ENCODE results near the gene NCOA3.
A peak's percentile ranks its signal among the peaks of the same experiment; 100 is the strongest.

The NCOA3 gene

DNA sequence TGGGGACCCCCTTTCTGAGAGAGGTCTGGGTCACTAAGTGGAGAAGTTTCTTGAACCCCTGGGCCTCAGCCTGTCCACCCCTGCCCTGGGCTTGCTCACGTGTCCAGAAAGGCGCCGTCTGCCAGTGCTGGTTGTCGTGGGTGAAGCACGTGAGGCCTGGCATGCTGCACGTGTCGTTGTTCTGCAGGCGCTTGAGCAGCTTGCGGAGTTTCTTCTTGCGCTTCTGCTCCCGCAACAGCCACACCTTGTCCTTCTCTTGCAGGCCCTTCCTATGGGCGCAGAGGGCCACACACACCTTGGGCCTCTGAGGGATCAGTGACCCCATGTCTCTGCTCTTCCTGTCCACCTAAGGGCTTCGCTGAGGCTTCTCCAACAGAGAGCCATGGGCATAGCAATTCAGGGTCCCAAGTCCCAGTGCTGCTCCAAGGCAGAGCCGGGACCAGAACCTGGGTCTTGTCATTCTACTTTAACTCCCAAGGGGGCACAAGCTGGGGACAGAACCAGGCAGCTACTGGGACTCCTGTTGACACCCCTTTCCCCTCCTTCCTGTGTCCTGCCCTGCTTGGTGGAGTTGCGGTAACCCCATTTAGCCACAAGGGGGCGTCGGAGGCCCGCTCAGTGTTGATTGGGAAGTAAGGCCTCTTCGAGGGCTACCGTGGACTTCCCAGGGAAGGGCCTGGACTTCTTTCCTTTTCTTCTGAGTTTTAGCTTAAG, 161.8 kb downstream of the NCOA3 start:
- CTCF ChIA-PET = interaction anchor here (0.5 to 4.6 kb wide), 37 partner anchors 9 to 1283 kb away, joined by 3 to 41 read pairs (median 3); no protein-coding TSS in a partner anchor
- H3K27ac ChIP-seq = peak overlapping the region; percentile 89
- POLR2A ChIA-PET (ENCODE audit: low non-redundant PET) = no interaction called here

DNA sequence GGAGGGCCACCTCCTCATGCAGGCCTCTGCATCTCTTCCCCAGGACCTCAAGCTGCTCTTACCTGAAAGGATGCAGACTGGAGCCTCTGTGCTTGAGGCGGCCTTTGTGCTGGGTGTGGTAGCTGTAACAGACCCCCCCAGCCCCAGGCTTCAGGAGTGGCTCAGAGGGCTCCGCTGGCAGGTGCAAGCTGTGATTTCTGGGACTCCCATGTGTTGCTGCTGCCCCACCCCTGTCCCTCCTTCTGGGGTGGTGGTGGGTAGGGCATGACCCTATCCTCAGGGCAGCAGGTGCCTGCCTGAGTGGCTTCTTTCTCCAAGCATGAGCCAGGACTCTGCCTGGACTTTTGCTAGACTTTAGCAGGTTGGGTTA, 162.4 kb downstream of the NCOA3 start:
- DNase-seq (ENCODE audit: low spot score) = peak; percentile 34
- CTCF ChIA-PET = interaction anchor here (0.5 to 4.6 kb wide), 28 partner anchors 8 to 1257 kb away, joined by 3 to 41 read pairs (median 4); no protein-coding TSS in a partner anchor
- POLR2A ChIA-PET (ENCODE audit: low non-redundant PET) = no interaction called here
- TF ChIP-seq, protein P1, sequence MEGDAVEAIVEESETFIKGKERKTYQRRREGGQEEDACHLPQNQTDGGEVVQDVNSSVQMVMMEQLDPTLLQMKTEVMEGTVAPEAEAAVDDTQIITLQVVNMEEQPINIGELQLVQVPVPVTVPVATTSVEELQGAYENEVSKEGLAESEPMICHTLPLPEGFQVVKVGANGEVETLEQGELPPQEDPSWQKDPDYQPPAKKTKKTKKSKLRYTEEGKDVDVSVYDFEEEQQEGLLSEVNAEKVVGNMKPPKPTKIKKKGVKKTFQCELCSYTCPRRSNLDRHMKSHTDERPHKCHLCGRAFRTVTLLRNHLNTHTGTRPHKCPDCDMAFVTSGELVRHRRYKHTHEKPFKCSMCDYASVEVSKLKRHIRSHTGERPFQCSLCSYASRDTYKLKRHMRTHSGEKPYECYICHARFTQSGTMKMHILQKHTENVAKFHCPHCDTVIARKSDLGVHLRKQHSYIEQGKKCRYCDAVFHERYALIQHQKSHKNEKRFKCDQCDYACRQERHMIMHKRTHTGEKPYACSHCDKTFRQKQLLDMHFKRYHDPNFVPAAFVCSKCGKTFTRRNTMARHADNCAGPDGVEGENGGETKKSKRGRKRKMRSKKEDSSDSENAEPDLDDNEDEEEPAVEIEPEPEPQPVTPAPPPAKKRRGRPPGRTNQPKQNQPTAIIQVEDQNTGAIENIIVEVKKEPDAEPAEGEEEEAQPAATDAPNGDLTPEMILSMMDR (conservative IDR thresholded peaks at IDR 0.05; ENCODE audit: low read depth) = peak; percentile 75
- H3K27ac ChIP-seq = peak overlapping the region; percentile 89

More for the DNA sequence above, 161.8 kb downstream of the NCOA3 start:
- TF ChIP-seq, protein P1 (conservative IDR thresholded peaks at IDR 0.05; ENCODE audit: low read depth) = peak; percentile 100
- peak; percentile 95 for DNase-seq (ENCODE audit: low spot score)

DNA sequence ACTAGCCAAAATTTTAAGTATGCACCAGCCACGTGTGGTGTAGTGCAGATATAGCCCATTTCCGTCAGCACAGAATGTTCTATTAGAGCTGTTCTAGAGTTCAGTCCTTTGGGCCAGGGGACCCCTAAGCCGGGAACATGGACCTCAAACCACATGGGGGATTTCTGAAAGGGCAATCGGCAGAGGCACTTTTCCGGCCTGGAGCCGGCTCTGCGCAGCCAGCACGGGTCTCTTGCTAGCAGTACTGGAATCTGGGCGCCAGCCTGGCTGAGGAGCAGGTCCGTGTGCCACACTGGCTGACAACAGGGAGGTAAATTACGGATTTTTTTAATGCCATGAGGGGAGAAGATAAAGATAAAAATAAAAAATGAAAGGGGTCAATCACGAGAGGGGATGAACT, 163.1 kb downstream of the NCOA3 start:
- peak overlapping the region; percentile 89 for H3K27ac ChIP-seq
- no peak for DNase-seq (ENCODE audit: low spot score)
- ChIA-PET POLR2A (ENCODE audit: low non-redundant PET) (no interaction called here), CTCF (interaction anchor here (0.8 to 4.6 kb wide), 7 partner anchors 15 to 957 kb away, joined by 3 to 41 read pairs (median 9); no protein-coding TSS in a partner anchor)
- TF ChIP-seq, protein P1 (conservative IDR thresholded peaks at IDR 0.05; ENCODE audit: low read depth) = no peak

DNA sequence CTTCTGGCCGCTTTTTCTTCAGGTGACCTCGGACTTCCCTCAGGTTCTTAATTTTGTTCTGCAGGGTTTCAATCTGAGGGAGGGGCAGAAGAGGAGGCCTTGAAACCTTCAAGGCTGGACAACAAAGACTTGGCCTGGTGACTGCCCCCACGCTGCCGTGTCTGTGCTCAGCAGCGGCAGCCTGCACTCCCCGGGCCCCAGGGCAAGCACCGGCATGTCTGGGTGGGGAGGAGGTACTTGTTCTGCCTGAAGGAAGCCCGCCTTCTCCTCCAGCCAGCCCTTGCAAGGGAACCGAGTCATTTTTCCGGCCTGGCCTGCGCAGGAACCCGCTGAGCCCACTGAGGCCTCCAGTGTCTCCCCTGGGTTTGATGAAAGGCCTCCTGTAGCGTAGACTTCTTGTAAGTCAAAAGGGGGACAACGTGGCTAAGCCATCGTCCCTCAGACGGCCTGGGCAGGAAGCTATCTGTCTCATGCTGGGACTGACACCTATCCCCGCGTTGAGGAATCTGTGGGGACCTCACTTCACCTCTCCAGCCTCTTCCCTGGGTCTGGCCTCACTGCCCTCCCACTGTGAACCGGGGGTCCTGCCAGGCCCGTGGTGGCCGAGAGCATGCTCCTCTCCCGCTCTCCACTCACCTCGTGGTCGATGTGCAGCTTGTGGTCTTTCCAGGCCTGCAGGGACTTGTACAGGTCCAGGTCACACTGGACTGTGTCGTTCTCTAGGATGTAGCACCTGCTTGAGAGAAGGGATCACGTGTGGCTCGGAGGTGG, 163.7 kb downstream of the NCOA3 start:
- peak; percentile 96 for DNase-seq (ENCODE audit: low spot score)
- H3K27ac ChIP-seq = peak overlapping the region; percentile 89
- TF ChIP-seq, protein P1 (conservative IDR thresholded peaks at IDR 0.05; ENCODE audit: low read depth) = no peak

DNA sequence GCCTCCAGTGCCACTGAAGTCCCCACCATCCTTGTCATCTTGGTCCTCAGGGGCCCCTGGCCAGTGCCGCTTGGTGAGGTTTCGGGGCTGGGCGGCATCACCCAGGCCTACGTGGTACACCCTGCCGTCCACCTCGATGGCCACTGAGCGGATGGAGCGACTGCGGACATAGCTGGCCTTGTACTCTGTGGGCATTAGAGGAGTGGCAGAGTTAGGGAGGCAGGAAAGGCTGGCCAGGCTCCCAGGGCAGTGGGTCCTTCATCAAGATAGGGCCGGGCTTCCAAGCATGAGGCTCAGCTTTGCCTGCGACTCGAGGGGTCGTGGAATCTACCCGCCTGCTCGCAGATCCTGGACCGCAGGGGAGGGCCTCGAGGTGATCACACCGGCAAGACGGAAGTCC, 164.6 kb downstream of the NCOA3 start:
- H3K27ac ChIP-seq = peak overlapping the region; percentile 89
- DNase-seq (ENCODE audit: low spot score) = no peak
- TF ChIP-seq, protein P1 (conservative IDR thresholded peaks at IDR 0.05; ENCODE audit: low read depth) = no peak
- CTCF ChIA-PET = interaction anchor here (0.5 to 4.6 kb wide), 2 partner anchors 541 to 955 kb away, joined by 3 to 41 read pairs; no protein-coding TSS in a partner anchor
- POLR2A ChIA-PET (ENCODE audit: low non-redundant PET) = no interaction called here

More for the DNA sequence above, 163.7 kb downstream of the NCOA3 start:
- CTCF ChIA-PET = interaction anchor here (1.4 to 4.6 kb wide), 3 partner anchors 15 to 956 kb away, joined by 9 to 41 read pairs (median 11); no protein-coding TSS in a partner anchor
- POLR2A ChIA-PET (ENCODE audit: low non-redundant PET) = no interaction called here

DNA sequence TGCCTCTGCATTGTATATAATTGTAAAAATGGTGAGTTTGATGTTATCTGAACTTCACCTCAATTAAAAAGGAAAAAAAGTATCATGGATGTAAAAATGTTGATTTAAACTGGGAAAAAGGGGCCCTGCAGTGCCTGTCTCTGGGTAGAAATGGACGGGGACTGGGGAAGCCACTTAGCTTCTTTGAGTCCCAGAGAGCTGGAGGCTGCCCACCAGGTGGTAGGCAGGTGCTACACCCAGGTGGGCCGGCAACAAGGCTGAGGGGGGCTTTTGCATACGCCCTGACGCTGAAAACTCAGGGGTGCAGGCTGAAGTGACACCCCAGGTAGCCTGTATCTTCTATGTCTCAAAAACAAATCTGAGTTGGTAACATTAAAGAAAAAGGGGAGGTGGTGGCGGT, 165.4 kb downstream of the NCOA3 start:
- ChIA-PET CTCF (interaction anchor here (1.0 kb wide), 1 partner anchor 11 kb away, joined by 6 read pairs; no protein-coding TSS in a partner anchor), POLR2A (ENCODE audit: low non-redundant PET) (no interaction called here)
- TF ChIP-seq, protein P1 (conservative IDR thresholded peaks at IDR 0.05; ENCODE audit: low read depth) = no peak
- DNase-seq (ENCODE audit: low spot score) = no peak
- peak overlapping the region; percentile 89 for H3K27ac ChIP-seq
